ENCODE measurements around the gene MDN1.

MDN1 gene, protein sequence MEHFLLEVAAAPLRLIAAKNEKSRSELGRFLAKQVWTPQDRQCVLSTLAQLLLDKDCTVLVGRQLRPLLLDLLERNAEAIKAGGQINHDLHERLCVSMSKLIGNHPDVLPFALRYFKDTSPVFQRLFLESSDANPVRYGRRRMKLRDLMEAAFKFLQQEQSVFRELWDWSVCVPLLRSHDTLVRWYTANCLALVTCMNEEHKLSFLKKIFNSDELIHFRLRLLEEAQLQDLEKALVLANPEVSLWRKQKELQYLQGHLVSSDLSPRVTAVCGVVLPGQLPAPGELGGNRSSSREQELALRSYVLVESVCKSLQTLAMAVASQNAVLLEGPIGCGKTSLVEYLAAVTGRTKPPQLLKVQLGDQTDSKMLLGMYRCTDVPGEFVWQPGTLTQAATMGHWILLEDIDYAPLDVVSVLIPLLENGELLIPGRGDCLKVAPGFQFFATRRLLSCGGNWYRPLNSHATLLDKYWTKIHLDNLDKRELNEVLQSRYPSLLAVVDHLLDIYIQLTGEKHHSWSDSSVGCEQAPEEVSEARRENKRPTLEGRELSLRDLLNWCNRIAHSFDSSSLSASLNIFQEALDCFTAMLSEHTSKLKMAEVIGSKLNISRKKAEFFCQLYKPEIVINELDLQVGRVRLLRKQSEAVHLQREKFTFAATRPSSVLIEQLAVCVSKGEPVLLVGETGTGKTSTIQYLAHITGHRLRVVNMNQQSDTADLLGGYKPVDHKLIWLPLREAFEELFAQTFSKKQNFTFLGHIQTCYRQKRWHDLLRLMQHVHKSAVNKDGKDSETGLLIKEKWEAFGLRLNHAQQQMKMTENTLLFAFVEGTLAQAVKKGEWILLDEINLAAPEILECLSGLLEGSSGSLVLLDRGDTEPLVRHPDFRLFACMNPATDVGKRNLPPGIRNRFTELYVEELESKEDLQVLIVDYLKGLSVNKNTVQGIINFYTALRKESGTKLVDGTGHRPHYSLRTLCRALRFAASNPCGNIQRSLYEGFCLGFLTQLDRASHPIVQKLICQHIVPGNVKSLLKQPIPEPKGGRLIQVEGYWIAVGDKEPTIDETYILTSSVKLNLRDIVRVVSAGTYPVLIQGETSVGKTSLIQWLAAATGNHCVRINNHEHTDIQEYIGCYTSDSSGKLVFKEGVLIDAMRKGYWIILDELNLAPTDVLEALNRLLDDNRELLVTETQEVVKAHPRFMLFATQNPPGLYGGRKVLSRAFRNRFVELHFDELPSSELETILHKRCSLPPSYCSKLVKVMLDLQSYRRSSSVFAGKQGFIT (N-terminal part only)

GRCh38 chr6:89819336-89820130 is at the start of gene MDN1:
TSS of gene MDN1 (minus strand) at chr6:89819794. CDS start at chr6:89819607, 187 bp downstream.
- no peaks in the 10 kb centered on the region for H3K36me3 ChIP-seq (replicated peaks; ENCODE audit: low read depth, low read length)
- peaks cover 59% of the 10 kb centered on the region for H3K79me2 ChIP-seq (ENCODE audit: low read length)
- no peaks in the 10 kb centered on the region for H3K9me3 ChIP-seq (ENCODE audit: insufficient read depth, low read length)
- H3K9ac ChIP-seq (ENCODE audit: low read length) = peak within 1 kb of the TSS; percentile 86
- peak within 1 kb of the TSS; percentile 88 for H3K4me2 ChIP-seq (ENCODE audit: low read length)
- peak within 1 kb of the TSS; percentile 56 for H3K27ac ChIP-seq (ENCODE audit: low read length)
- peak within 1 kb of the TSS; percentile 100 for H3K4me3 ChIP-seq (ENCODE audit: low read length)
- H3K27me3 ChIP-seq (ENCODE audit: low read depth, low read length) = no peaks in the 10 kb centered on the region
- peak within 1 kb of the TSS; percentile 65 for H2AFZ ChIP-seq (ENCODE audit: low read depth, low read length)
- TF ChIP-seq EZH2phosphoT487 (IDR thresholded peaks at IDR 0.05; ENCODE audit: low read depth) (no peak), CTCF (IDR thresholded peaks at IDR 0.05; ENCODE audit: low read depth, low read length) (no peak)
- H4K20me1 ChIP-seq (ENCODE audit: insufficient read depth, low read length) = peaks cover 12% of the 10 kb centered on the region
- peaks cover 17% of the 10 kb centered on the region for H3K4me1 ChIP-seq (ENCODE audit: low read length)

DNA sequence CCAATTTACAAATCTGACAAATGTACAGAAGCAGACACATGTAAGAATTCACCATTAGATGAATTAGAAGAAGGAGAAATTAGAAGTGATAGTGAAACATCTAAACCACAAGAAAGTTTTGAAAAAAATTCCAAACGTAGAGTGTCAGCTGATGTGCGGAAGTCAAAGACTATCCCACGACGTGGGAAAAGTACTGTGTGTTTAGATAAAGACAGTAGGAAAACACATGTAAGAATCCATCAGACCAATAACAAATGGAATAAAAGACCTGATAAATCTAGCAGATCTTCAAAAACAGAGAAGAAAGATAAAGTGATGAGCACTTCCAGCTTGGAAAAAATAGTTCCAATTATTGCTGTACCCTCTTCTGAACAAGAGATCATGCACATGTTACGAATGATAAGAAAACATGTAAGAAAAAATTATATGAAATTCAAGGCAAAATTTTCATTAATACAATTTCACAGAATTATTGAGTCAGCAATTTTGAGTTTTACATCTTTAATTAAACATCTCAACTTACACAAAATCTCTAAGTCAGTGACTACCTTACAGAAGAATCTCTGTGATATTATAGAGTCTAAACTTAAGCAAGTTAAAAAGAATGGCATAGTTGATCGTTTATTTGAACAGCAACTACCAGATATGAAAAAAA is 46.6 kb upstream of the MDN1 start:
- Histone ChIP-seq H3K9me3 (ENCODE audit: insufficient read depth, low read length) (no peaks in the 10 kb centered on the region), H3K79me2 (ENCODE audit: low read length) (peaks cover 7% of the 10 kb centered on the region), H3K4me2 (ENCODE audit: low read length) (no peak overlapping the region), H3K27me3 (ENCODE audit: low read depth, low read length) (no peaks in the 10 kb centered on the region), H3K9ac (ENCODE audit: low read length) (no peak overlapping the region), H3K4me3 (ENCODE audit: low read length) (no peak overlapping the region), H3K27ac (ENCODE audit: low read length) (no peak overlapping the region), H4K20me1 (ENCODE audit: insufficient read depth, low read length) (no peaks in the 10 kb centered on the region), H3K36me3 (replicated peaks; ENCODE audit: low read depth, low read length) (peaks cover 47% of the 10 kb centered on the region), H3K4me1 (ENCODE audit: low read length) (peaks cover 37% of the 10 kb centered on the region), H2AFZ (ENCODE audit: low read depth, low read length) (no peak overlapping the region)
- no peak for TF ChIP-seq EZH2phosphoT487 (IDR thresholded peaks at IDR 0.05; ENCODE audit: low read depth)
- TF ChIP-seq CTCF (IDR thresholded peaks at IDR 0.05; ENCODE audit: low read depth, low read length) = no peak

DNA sequence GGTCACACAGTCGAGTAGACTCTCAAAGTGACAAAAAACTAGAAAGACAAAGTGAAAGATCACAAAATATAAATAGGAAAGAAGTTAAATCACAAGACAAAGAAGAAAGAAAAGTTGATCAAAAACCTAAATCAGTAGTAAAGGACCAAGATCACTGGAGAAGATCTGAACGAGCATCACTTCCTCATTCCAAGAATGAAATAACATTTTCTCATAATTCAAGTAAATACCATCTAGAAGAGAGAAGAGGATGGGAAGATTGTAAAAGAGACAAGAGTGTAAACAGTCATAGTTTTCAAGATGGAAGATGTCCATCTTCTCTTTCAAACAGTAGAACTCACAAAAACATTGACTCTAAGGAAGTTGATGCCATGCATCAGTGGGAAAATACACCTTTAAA is 43.1 kb upstream of the MDN1 start:
- Histone ChIP-seq H3K27me3 (ENCODE audit: low read depth, low read length) (no peaks in the 10 kb centered on the region), H3K79me2 (ENCODE audit: low read length) (peaks cover 7% of the 10 kb centered on the region), H3K9ac (ENCODE audit: low read length) (peak overlapping the region; percentile 5; the same call in 1 of the 2 replicates), H3K4me2 (ENCODE audit: low read length) (peak overlapping the region; percentile 52), H4K20me1 (ENCODE audit: insufficient read depth, low read length) (no peaks in the 10 kb centered on the region), H2AFZ (ENCODE audit: low read depth, low read length) (no peak overlapping the region), H3K27ac (ENCODE audit: low read length) (peak overlapping the region; percentile 88), H3K36me3 (replicated peaks; ENCODE audit: low read depth, low read length) (peaks cover 49% of the 10 kb centered on the region), H3K4me1 (ENCODE audit: low read length) (peaks cover 41% of the 10 kb centered on the region), H3K9me3 (ENCODE audit: insufficient read depth, low read length) (no peaks in the 10 kb centered on the region), H3K4me3 (ENCODE audit: low read length) (peak overlapping the region; percentile 24)
- TF ChIP-seq CTCF (IDR thresholded peaks at IDR 0.05; ENCODE audit: low read depth, low read length) (no peak), EZH2phosphoT487 (IDR thresholded peaks at IDR 0.05; ENCODE audit: low read depth) (no peak)

Data from OCI-LY3 (cell line).